ENCODE measurements around the gene MAT1A.
"Not testable (repeated sequence)": the region's sequence is repeated elsewhere in the genome, so short reads cannot be mapped to it uniquely, and the experiment has no call there.

The MAT1A gene

GRCh38 chr10:80289451-80290287 lies at the start of gene MAT1A:
MAT1A (minus strand) TSS chr10:80289658; CDS start chr10:80289423, 235 bp downstream.
- DNase-seq: peak; percentile 30

- no peak for DNase-seq
Measured at GRCh38 chr10:80333983-80334382, 44.5 kb upstream of the MAT1A start.

DNA sequence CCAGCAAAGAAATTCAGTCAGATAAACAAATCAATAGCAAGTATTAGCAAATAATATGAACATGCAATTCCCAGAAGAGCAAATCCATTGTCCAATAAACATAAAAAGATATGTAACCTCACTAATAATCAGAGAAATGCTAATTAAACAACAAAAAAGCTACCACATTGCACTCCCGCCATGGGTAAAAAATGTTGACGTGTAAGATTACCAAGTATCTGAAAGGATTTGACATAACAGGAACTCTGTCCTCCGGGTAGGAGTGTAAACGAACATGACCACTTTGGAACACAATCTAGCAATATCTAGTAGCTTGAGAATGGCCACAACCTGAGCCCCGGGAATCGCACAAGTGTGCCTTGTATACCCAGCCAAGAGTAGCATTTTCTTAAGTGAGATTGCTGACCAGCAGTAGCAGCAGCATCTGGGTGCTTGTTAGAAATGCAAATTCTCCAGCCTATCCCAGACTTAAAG lies 35.5 kb upstream of the MAT1A start:
- DNase-seq: no peak

DNA sequence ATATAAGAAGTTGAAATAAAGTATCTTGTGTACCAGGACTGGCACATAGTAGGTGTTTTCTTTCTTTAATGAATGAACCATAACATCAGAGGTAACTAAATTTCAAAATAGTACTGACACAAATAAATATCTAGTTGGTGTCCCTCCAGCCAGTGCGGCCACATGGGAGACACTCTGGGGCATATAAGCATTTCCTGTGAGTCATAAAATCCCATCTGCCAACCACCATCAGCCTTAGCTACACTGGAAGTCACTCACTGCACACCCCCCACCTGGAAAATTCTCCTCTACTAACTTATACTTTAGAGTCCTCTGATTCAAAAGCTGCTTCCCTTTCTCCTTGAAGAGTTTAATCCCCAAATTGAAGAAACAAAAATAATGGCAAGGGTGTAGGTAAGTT lies 34.6 kb upstream of the MAT1A start:
- no peak for DNase-seq

DNA sequence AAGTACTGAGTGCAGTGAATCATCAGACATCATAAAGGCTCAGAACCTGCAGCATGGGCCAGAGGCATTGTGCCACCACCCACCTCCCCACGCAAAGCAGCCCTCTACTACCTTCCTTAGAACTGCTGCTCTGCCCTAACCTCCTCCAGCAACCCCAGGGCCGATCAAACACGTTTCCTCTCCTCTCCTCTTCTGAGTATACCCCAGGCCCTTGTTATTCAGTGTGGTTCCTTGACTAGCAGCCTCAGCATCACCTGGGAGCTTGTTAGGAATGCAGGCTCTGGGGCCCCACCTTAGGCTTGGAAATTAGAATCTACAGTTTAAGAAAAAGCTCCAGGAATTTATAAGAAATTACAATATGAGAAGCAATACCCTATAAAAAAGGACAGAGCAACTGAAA lies 33.9 kb upstream of the MAT1A start:
- DNase-seq: no peak

DNA sequence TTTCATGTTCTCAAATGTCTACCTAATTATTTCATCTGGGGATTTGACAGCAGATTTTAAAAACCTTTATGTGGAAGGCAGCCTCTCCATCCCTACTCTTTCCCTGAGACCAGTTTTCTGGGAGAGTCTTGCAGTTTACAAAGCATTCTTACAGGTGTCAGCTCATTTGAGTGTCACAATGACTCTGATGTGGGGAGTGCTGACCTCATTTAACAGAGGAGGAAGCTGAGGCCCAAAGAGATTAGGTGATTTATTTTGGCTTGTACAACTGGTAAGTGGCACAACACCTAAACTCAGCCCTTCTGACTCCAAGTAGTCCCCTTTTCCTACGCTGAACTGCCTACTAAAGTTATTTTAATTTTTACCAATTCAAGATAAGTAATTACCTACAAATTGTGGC lies 33.3 kb upstream of the MAT1A start:
- no peak for DNase-seq

- no peak for DNase-seq
Measured at GRCh38 chr10:80322158-80322557, 32.7 kb upstream of the MAT1A start.

- no peak for DNase-seq
Measured at GRCh38 chr10:80321183-80321582, 31.7 kb upstream of the MAT1A start.

GRCh38 chr10:80320377-80320776 lies 30.9 kb upstream of the MAT1A start:
- DNase-seq: no peak

DNA sequence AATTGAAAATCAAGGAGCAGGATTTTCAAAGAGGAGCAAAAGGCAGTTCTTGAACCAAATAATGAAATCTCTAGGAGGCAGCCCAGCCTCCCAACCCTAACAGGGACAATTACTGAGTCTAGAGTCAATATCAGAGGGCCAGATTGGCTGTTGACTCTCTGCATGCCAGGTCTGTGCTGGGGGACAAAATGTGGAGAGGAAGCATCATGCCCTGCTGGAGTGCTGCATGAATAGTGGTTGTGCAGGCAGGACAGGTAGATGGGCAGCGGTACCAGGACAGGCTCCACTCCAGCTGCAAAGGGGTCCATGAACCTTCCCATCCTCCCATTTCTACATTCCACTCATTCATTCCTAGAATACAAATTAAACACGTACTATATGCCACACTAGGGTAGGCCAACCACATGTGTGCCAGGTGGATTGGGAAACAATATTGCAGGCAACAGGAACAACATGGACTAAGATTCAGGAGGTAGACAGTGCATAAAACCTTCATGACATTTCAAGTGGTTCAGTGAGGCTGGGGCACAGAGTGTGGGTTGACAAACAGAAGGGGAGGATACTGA lies 30.4 kb upstream of the MAT1A start:
- no peak for DNase-seq

GRCh38 chr10:80319318-80319717 lies 29.9 kb upstream of the MAT1A start:
- no peak for DNase-seq

- no peak for DNase-seq
Measured at GRCh38 chr10:80318742-80319141, 29.3 kb upstream of the MAT1A start.

DNA sequence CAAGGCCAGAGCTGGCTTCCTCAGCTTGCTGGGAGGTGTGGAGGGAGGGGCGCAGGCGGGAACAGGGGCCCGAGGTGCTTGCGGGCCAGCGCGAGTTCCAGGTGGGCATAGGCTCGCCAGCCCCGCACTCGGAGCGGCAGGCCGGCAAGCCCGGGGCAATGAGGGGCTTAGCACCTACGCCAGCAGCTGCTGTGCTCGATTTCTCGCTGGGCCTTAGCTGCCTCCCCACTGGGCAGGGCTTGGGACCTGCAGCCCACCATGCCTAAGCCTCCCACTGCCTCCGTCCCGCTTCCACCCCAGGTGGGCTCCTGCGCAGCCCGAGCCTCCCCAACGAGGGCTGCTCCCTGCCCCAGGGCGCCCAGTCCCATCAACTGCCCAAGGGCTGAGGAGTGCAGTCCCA lies 25.9 kb upstream of the MAT1A start:
- no peak for DNase-seq

- DNase-seq: no peak
Measured at GRCh38 chr10:80313523-80313922, 24.1 kb upstream of the MAT1A start.

DNA sequence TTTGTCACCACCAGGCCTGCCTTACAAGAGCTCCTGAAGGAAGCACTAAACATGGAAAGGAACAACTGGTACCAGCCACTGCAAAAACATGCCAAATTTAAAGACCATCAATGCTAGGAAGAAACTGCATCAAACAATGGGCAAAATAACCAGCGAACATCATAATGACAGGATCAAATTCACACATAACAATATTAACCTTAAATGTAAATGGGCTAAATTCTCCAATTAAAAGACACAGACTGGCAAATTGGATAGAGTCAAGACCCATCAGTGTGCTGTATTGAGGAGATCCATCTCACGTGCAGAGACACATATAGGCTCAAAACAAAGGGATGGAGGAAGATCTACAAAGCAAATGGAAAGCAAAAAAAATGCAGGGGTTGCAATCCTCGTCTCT lies 16.5 kb upstream of the MAT1A start:
- not testable (repeated sequence) for DNase-seq

DNA sequence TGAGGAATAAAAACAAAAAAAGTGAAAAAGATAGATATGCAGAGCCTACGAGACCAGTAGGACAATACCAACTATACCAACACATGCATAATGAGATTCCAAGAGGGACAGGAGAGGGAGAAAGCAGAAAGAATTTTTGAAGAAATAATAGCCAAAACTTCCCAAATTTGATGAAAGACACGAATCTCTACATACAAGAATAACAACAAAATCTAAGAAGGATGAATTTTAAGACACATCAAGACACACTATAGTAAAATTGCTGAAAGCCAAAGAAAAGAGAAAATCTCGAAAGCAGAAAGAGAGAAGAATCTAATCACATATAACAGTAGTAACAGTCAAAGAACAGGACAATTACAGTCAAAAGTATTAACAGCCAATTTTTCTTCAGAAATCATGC lies 7.5 kb upstream of the MAT1A start:
- DNase-seq: no peak

- DNase-seq: no peak
Measured at GRCh38 chr10:80292607-80293239, 3.3 kb upstream of the MAT1A start.

GRCh38 chr10:80290474-80291220 lies 1.2 kb upstream of the MAT1A start:
- peak; percentile 1 for DNase-seq

DNA sequence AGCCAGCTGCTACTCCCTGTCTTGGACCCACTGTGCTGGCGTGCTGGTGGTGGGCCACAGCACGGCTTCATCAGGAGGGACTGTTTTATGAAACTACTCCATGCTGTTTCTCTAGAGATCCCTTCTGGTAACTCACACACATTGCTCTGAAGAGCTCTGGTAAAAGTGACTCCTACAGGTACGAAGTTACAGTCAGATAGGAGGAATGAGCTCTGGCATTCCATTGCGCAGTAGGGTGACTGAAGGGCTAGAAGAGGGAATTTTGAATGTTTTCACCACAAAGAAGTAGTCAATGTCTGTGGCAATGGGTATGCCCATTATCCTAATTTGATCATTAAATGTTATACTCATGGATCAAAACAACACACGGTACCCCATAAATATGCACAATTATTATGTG lies 609 bp downstream of the MAT1A start:
- no peak for DNase-seq

- DNase-seq: no peak
Measured at GRCh38 chr10:80284522-80284921, 4.9 kb downstream of the MAT1A start.

DNA sequence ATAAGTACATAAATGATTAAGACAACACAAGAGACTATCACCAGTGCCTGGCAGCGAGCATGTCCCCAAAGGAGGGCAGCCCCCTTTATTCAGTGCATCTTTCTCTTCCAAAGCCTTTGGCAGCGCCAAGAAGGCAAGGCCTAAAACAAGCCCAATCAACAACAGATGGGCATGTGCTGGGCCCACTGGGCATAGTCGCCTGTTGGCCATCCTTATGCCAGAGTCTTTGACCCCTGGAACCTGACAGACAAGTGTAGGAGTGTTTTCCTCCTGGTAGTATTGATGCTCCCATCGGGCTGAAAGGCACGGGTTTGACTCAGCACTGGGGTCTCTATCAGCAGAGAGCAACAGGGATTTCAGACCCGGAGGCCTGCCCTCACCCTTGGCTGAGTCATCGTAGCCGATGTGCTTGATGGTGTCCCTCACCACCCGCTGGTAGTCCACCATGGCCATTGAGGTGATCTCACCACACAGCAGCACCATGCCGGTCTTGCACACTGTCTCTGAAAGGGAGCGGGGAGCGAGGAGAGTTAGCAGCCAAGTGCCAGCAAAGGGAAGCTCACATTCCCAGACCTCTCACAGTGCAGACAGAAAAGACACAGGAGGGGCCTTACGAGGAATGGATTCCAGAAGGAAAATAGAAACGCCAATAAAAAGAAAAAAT lies 5.8 kb downstream of the MAT1A start:
- DNase-seq: no peak

GRCh38 chr10:80283119-80283518 lies 6.3 kb downstream of the MAT1A start:
- DNase-seq: no peak

Measured in DMS79 treated with DMSO at 0.1 percent for 48 hours (cell line).